PC-3 (cell line): Measurements from ENCODE around the gene MACO1.

Experiments
- CTCF ChIP-seq: fragments of 300-600 bp; sonication (generic); conservative IDR thresholded peaks from 2 replicates; pipeline ENCODE4 v1.5.1; 2017; ENCODE audit warnings: antibody characterized with exemption, low read depth, mild to moderate bottlenecking, low read length
- EZH2 ChIP-seq: fragments of 300-600 bp; sonication (generic); IDR thresholded peaks from one replicate; pipeline ENCODE4 v1.6.1; 2017; ENCODE audit warnings: antibody characterized with exemption, mild to moderate bottlenecking, low read length; ENCODE audit not compliant: unreplicated experiment

GRCh38 chr1:25472471-25472870 is 41.8 kb downstream of the MACO1 start:
- TF ChIP-seq CTCF (no peak), EZH2 (no peak)
